Measurements from ENCODE around the gene FAM78A.

DNA sequence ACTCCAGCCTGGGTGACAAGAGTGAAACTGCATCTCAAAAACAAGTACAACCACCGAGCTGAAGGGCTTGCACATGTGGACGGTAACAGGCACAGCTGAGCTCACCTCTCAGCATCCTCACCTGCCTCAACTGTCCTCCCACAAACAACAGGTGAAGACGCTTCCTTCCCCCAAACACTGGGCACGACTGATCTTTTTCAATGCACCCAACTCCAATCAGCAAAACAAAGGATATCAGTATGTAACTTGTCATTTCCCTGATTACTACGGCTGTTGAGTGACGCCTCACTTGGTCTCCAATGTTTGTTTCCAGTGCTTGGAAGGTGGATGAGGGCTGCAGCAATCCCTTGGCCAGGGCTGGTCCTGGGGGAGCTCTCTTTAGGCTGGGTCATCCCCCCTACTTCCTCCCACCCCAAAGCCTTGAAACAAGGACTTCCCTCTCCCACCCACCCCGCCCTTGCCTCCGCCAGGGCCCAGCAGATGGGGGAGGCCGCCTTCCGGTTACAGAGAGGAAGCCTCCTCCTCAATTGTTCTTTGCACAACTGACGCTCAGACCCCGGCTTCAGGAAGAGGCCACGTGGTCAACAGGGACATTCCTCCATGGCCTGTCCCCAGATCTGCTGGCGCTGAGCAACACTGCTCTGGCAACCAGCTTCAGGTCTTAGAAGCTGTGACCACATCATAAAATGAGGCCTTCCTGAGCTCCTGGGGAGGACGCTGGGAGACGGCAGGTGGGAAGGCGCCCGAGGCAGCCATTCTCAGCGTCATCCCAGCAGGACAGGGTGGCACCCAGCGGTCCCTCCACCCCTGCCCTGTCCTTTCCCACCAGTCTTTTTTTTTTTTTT lies 5.9 kb downstream of the FAM78A start:
- TF ChIP-seq CTCF (conservative IDR thresholded peaks at IDR 0.05) (no peak), ZFX (IDR thresholded peaks at IDR 0.05) (no peak)
